Liver (tissue), 3 donors: ENCODE results near the gene TMPRSS11A.

Experiments
- ATF3 ChIP-seq: IDR thresholded peaks from 2 replicates; pipeline ENCODE4 v1.6.1; 2016; ENCODE audit warnings: antibody characterized with exemption
- CTCF ChIP-seq: fragments of 150-350 bp; IDR thresholded peaks from 2 replicates; pipeline ENCODE4 v1.5.1; 2017; ENCODE audit warnings: improper control_type of control experiment, low read depth, low read length; ENCODE audit not compliant: missing input control
- JUND ChIP-seq, 2 donors: IDR thresholded peaks; 2 replicates each; pipeline ENCODE4 v1.6.1; 2016; ENCODE audit warnings: antibody characterized with exemption in 2 of 2
- MAX ChIP-seq: IDR thresholded peaks from 2 replicates; pipeline ENCODE4 v1.6.1; 2016; ENCODE audit warnings: antibody characterized with exemption
- NR2F2 ChIP-seq: IDR thresholded peaks from 2 replicates; pipeline ENCODE4 v1.6.1; 2016; ENCODE audit warnings: antibody characterized with exemption
- RAD21 ChIP-seq, 2 donors: IDR thresholded peaks; 2 replicates each; pipeline ENCODE4 v1.6.1; 2016; ENCODE audit warnings: antibody characterized with exemption in 2 of 2, mild to moderate bottlenecking in 2 of 2
- REST ChIP-seq: IDR thresholded peaks from 2 replicates; pipeline ENCODE4 v1.6.1; 2016; ENCODE audit warnings: antibody characterized with exemption, mild to moderate bottlenecking
- RXRA ChIP-seq, 2 donors: IDR thresholded peaks; 2 replicates each; pipeline ENCODE4 v1.6.1; 2017 to 2018; ENCODE audit warnings: antibody characterized with exemption in 2 of 2, mild to moderate bottlenecking in 1 of 2
- SP1 ChIP-seq: IDR thresholded peaks from 2 replicates; pipeline ENCODE4 v1.6.1; 2018; ENCODE audit warnings: antibody characterized with exemption, mild to moderate bottlenecking
- TAF1 ChIP-seq: conservative IDR thresholded peaks from 2 replicates; pipeline ENCODE4 v1.6.1; 2016; ENCODE audit warnings: antibody characterized with exemption, mild to moderate bottlenecking
- YY1 ChIP-seq: IDR thresholded peaks from 2 replicates; pipeline ENCODE4 v1.6.1; 2016; ENCODE audit warnings: antibody characterized with exemption, mild to moderate bottlenecking
- donor health status: healthy.
- donor health status: healthy.

- no peak for TF ChIP-seq REST
- TF ChIP-seq CTCF, result no peak
- no peak for TF ChIP-seq RXRA (IDR thresholded peaks at IDR 0.05)
- no peak for TF ChIP-seq SP1
- no peak for TF ChIP-seq ATF3
- TF ChIP-seq YY1, result no peak
- no peak for TF ChIP-seq MAX
- TF ChIP-seq JUND (IDR thresholded peaks at IDR 0.05), result no peak
- no peak for TF ChIP-seq TAF1
- no peak for TF ChIP-seq NR2F2
- no peak for TF ChIP-seq RAD21 (IDR thresholded peaks at IDR 0.05)
These were observed 27.4 kb downstream of the TMPRSS11A start for GRCh38 chr4:67935888-67936287.
